Lower leg skin (tissue), 4 donors: ENCODE data around the gene ZNF22. TPM values are rescaled to one million over a fixed set of nuclear protein-coding genes. Genes with fewer than 3 reads are reported as not detected.

ENCODE experiments used
- DNase-seq, 2 donors: peaks; one replicate each; pipeline ENCODE4 v3.0.0-alpha.2; 2019; ENCODE audit warnings: low spot score in 2 of 2
- H3K4me3 ChIP-seq: fragments of 200-600 bp; sonication (generic); 2 replicates; pipeline ENCODE4 v1.5.1; 2017; ENCODE audit warnings: mild to moderate bottlenecking, low read depth; ENCODE audit not compliant: poor library complexity, severe bottlenecking
- POLR2A ChIP-seq, 2 donors: fragments of 450-650 bp; IDR thresholded peaks; one replicate each; pipeline ENCODE4 v1.6.1; 2016 to 2017; ENCODE audit warnings: antibody characterized with exemption in 2 of 2, mild to moderate bottlenecking in 1 of 2, moderate library complexity in 1 of 2
- WGBS, 2 donors: methylation state at CpG; one replicate each; pipeline ENCODE4 v1.1.5; 2018; 5-methylcytosine and 5-hydroxymethylcytosine counted together
- intact Hi-C: fragments of 100-400 bp; cut with DNase I; formaldehyde crosslinking; loops from one replicate; pipeline ENCODE4 v1.15.0; 2023; ENCODE audit warnings: low total_unique reads
- total RNA-seq, 4 donors: library from RNA; depleted of rRNA; stranded (reverse); fragments of >200 nt; gene quantifications; one replicate each; pipeline ENCODE4 v1.1.0, GENCODE V29; 2016
- TF ChIP-seq, protein P1 (sequence below), 3 donors: fragments of 450-650 bp; IDR thresholded peaks; one replicate each; pipeline ENCODE4 v1.5.1; 2016; ENCODE audit warnings: antibody characterized with exemption in 3 of 3, mild to moderate bottlenecking in 3 of 3, moderate library complexity in 2 of 3

ZNF22 gene
- total RNA-seq, 4 donors from 2014 or later: 6.7 to 14.1 (median 9.4) TPM

- intact Hi-C loops: loop anchor here (5.0 kb wide), 1 partner anchor 46 kb away; no protein-coding TSS in a partner anchor
- TF ChIP-seq, protein P1, sequence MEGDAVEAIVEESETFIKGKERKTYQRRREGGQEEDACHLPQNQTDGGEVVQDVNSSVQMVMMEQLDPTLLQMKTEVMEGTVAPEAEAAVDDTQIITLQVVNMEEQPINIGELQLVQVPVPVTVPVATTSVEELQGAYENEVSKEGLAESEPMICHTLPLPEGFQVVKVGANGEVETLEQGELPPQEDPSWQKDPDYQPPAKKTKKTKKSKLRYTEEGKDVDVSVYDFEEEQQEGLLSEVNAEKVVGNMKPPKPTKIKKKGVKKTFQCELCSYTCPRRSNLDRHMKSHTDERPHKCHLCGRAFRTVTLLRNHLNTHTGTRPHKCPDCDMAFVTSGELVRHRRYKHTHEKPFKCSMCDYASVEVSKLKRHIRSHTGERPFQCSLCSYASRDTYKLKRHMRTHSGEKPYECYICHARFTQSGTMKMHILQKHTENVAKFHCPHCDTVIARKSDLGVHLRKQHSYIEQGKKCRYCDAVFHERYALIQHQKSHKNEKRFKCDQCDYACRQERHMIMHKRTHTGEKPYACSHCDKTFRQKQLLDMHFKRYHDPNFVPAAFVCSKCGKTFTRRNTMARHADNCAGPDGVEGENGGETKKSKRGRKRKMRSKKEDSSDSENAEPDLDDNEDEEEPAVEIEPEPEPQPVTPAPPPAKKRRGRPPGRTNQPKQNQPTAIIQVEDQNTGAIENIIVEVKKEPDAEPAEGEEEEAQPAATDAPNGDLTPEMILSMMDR (IDR thresholded peaks at IDR 0.05): no peak
- TF ChIP-seq POLR2A (IDR thresholded peaks at IDR 0.05): no peak
Measured at GRCh38 chr10:44978213-44978569, 22.5 kb upstream of the ZNF22 start.

GRCh38 chr10:44978570-44979280, 22.0 kb upstream of the ZNF22 start, which contains the start of gene DEPP1:
TSS of gene DEPP1 (minus strand) at chr10:44978809. CDS start at chr10:44978030, 779 bp downstream.
- H3K4me3 ChIP-seq: peak within 1 kb of the TSS; percentile 30
- peak in 1 of 2 donors; percentile 87 for TF ChIP-seq POLR2A (IDR thresholded peaks at IDR 0.05)
- TF ChIP-seq, protein P1 (IDR thresholded peaks at IDR 0.05): no peak
- 20 to 24% methylated on average over 12 of the region's 12 CpGs for WGBS, 2 donors
- peak; percentile 90 to 97 for DNase-seq
- intact Hi-C loops: loop anchor here (5.0 kb wide), 1 partner anchor 46 kb away; no protein-coding TSS in a partner anchor

More at GRCh38 chr10:44978213-44978569, 22.5 kb upstream of the ZNF22 start:
- 38 to 43% methylated on average over 4 of the region's 4 CpGs for WGBS, 2 donors
- peak overlapping the region; percentile 30 for H3K4me3 ChIP-seq
- DNase-seq: no peak

DNA sequence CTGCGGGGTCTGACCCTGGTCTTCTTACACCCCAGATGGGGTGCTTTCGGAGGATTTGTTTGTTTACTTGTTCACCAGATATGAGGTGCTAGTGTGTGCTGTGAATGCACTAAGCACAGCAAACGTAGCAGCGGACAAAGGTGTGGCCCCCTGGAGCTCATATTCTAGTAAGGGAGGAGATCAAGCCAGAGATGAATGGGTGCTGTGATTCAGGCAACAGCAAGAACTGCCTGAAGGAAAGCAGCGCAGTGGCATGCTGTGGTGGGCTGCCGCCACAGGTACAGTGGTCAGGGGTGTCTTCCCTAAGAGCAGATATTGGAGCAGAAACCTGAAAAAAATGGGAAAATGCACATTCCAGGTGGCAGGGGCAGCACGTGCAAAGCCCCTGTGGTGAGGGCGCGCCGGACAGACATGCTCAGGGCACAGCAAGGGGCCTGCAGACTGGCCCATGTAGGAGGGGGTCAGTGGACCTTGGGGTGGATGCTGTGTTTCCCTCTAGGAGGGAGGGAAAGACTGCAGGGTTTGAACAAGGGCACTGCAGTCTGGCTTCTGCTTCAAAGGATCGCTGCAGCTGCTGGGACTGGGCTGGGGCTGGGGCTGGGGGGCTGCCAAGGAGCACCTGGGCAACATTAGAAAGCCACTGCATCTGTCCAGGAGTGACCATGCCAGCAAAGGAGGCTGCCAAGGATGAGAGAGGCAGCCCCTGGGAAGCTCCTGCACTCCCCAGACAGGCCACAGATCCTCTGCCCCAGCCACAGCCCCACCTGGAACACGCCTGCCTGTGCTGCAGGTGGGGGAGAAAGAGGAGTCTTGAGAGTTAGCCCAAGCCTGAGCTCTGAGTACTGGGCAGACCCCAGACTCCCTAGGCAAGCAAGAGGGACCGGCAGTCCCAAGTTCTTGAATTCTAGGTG, 21.2 kb upstream of the ZNF22 start:
- intact Hi-C loops: loop anchor here (5.0 kb wide), 1 partner anchor 47 kb away; no protein-coding TSS in a partner anchor
- no peak overlapping the region for H3K4me3 ChIP-seq
- 72 to 81% methylated on average over 13 of the region's 13 CpGs for WGBS, 2 donors
- peak in 1 of 2 donors; percentile 82 for DNase-seq
- no peak for TF ChIP-seq POLR2A (IDR thresholded peaks at IDR 0.05)
- TF ChIP-seq, protein P1 (IDR thresholded peaks at IDR 0.05): no peak

GRCh38 chr10:44980309-44981171, 20.2 kb upstream of the ZNF22 start:
- H3K4me3 ChIP-seq: no peak overlapping the region

More at GRCh38 chr10:44980309-44981171, 20.2 kb upstream of the ZNF22 start:
- intact Hi-C loops: no loop called here
- TF ChIP-seq POLR2A (IDR thresholded peaks at IDR 0.05): no peak
- TF ChIP-seq, protein P1 (IDR thresholded peaks at IDR 0.05): no peak
- peak in 1 of 2 donors; percentile 86 for DNase-seq
- 79 to 82% methylated on average over 14 of the region's 14 CpGs for WGBS, 2 donors
